Fibroblast of lung (primary cell): ENCODE measurements around the gene CACNG3. TPM values are rescaled to one million over a fixed set of nuclear protein-coding genes. Genes with fewer than 3 reads are reported as not detected.
"Not testable (repeated sequence)": the region's sequence is repeated elsewhere in the genome, so short reads cannot be mapped to it uniquely, and the experiment has no call there.

ENCODE experiments used
- DNase-seq, 2 donors: peaks; one replicate each; pipeline versions ENCODE4 v3.0.0 to v3.0.0-alpha.2; 2010; ENCODE audit warnings: low read depth in 2 of 2
- H2AFZ ChIP-seq: 2 replicates; pipeline ENCODE4 v1.5.1; 2012; ENCODE audit warnings: low read length, control low read depth, inconsistent platforms
- H3K27ac ChIP-seq: 2 replicates; pipeline ENCODE4 v1.5.1; 2011; ENCODE audit warnings: low read length, control low read depth; ENCODE audit not compliant: insufficient read depth
- H3K27me3 ChIP-seq: 2 replicates; pipeline ENCODE4 v1.5.1; 2011; ENCODE audit warnings: mild to moderate bottlenecking, low read length; ENCODE audit not compliant: control insufficient read depth, insufficient read depth
- H3K36me3 ChIP-seq: 2 replicates; pipeline ENCODE4 v1.5.1; 2011; ENCODE audit warnings: low read length; ENCODE audit not compliant: control insufficient read depth, insufficient read depth
- H3K4me1 ChIP-seq: 2 replicates; pipeline ENCODE4 v1.5.1; 2011; ENCODE audit warnings: low read length; ENCODE audit not compliant: control insufficient read depth, insufficient read depth; ENCODE audit errors: extremely low read depth
- H3K4me2 ChIP-seq: 2 replicates; pipeline ENCODE4 v1.5.1; 2011; ENCODE audit warnings: low read length, control low read depth; ENCODE audit not compliant: insufficient read depth; ENCODE audit errors: extremely low read depth
- H3K4me3 ChIP-seq, 4 experiments: fragments of 200-600 bp in 1 of 4; sonication (generic) in 1 of 4; replicated peaks in 1 of 4; 2 replicates each; pipeline ENCODE4 v1.5.1; 2011 to 2016; ENCODE audit warnings: low read length in 4 of 4, low read depth in 3 of 4, mild to moderate bottlenecking in 3 of 4, control low read depth in 2 of 4, inconsistent platforms in 1 of 4, mixed read lengths in 1 of 4; ENCODE audit not compliant: insufficient read depth in 1 of 4; ENCODE audit errors: control extremely low read depth in 1 of 4
- H3K79me2 ChIP-seq: 2 replicates; pipeline ENCODE4 v1.5.1; 2012; ENCODE audit warnings: mild to moderate bottlenecking, low read length, inconsistent platforms; ENCODE audit not compliant: control insufficient read depth, insufficient read depth
- H3K9ac ChIP-seq: 2 replicates; pipeline ENCODE4 v1.5.1; 2011; ENCODE audit warnings: mild to moderate bottlenecking, low read length, control low read depth; ENCODE audit not compliant: insufficient read depth
- H3K9me3 ChIP-seq: 2 replicates; pipeline ENCODE4 v1.5.1; 2012; ENCODE audit warnings: low read depth, low read length; ENCODE audit not compliant: control insufficient read depth, insufficient read depth
- H4K20me1 ChIP-seq: 2 replicates; pipeline ENCODE4 v1.5.1; 2011; ENCODE audit warnings: low read length; ENCODE audit not compliant: control insufficient read depth, insufficient read depth; ENCODE audit errors: extremely low read depth
- CTCF ChIP-seq, 2 donors: IDR thresholded peaks in 1 of 2; conservative IDR thresholded peaks in 1 of 2; 1 replicate in 1 of 2; 2 replicates in 1 of 2; pipeline ENCODE4 v1.5.1; 2011 to 2012; ENCODE audit warnings: low read length in 2 of 2, control low read depth in 1 of 2, inconsistent platforms in 1 of 2, low read depth in 1 of 2, mild to moderate bottlenecking in 1 of 2
- EZH2 ChIP-seq: IDR thresholded peaks from 2 replicates; pipeline ENCODE4 v1.5.1; 2012; ENCODE audit warnings: low read length, control low read depth, mild to moderate bottlenecking; ENCODE audit errors: missing control alignments
- polyA plus RNA-seq, 2 donors: library from polyadenylated mRNA; depleted of rRNA in 1 of 2; stranded (reverse) in 1 of 2; unstranded in 1 of 2; fragments of >200 nt; gene quantifications; 2 replicates each; pipeline ENCODE4 v1.2.1, GENCODE V29; 2011 to 2012; ENCODE audit warnings: missing spikeins in 1 of 2
- total RNA-seq: library from RNA; depleted of rRNA; stranded (reverse); fragments of >200 nt; gene quantifications from 2 replicates; pipeline ENCODE4 v1.2.1, GENCODE V29; 2014

Gene CACNG3
- total and polyA plus RNA-seq, 2 donors (not counting 1 experiment from before 2014, with no cell fraction given) = not detected

- no peak for DNase-seq
- no peaks in the 10 kb centered on the region for H3K4me1 ChIP-seq
- no peak overlapping the region for H3K9ac ChIP-seq
- H3K9me3 ChIP-seq = no peaks in the 10 kb centered on the region
- H3K27ac ChIP-seq = no peak overlapping the region
- no peaks in the 10 kb centered on the region for H3K36me3 ChIP-seq
- H3K27me3 ChIP-seq = no peaks in the 10 kb centered on the region
- H3K4me2 ChIP-seq = no peak overlapping the region
- H3K4me3 ChIP-seq = no peak overlapping the region
- H2AFZ ChIP-seq = no peak overlapping the region
- no peaks in the 10 kb centered on the region for H4K20me1 ChIP-seq
- TF ChIP-seq EZH2 (no peak), CTCF (conservative IDR thresholded peaks at IDR 0.05 in 1 of 2, IDR thresholded peaks at IDR 0.05 in 1 of 2; ENCODE audit: low read depth in 1 of 2, low read length in 2 of 2) (no peak)
- H3K79me2 ChIP-seq = no peaks in the 10 kb centered on the region
Observed at GRCh38 chr16:24298548-24299167, 42.5 kb downstream of the CACNG3 start.

- H3K79me2 ChIP-seq = not testable (repeated sequence)
Observed at GRCh38 chr16:24300750-24301149, 44.6 kb downstream of the CACNG3 start.

GRCh38 chr16:24302636-24303035 is 46.5 kb downstream of the CACNG3 start:
- Histone ChIP-seq H3K27ac (no peak overlapping the region), H3K4me2 (no peak overlapping the region), H3K9me3 (no peaks in the 10 kb centered on the region), H3K4me1 (no peaks in the 10 kb centered on the region), H4K20me1 (no peaks in the 10 kb centered on the region), H3K36me3 (no peaks in the 10 kb centered on the region), H2AFZ (no peak overlapping the region), H3K27me3 (no peaks in the 10 kb centered on the region), H3K79me2 (no peaks in the 10 kb centered on the region), H3K4me3 (no peak overlapping the region), H3K9ac (no peak overlapping the region)
- no peak for TF ChIP-seq EZH2
- TF ChIP-seq CTCF (conservative IDR thresholded peaks at IDR 0.05 in 1 of 2, IDR thresholded peaks at IDR 0.05 in 1 of 2; ENCODE audit: low read depth in 1 of 2, low read length in 2 of 2) = no peak
- DNase-seq = no peak

More at GRCh38 chr16:24300750-24301149, 44.6 kb downstream of the CACNG3 start:
- not testable (repeated sequence) for H2AFZ ChIP-seq, H3K4me1 ChIP-seq, DNase-seq, H3K9ac ChIP-seq, H3K4me2 ChIP-seq, H3K9me3 ChIP-seq, H4K20me1 ChIP-seq, H3K27me3 ChIP-seq, H3K27ac ChIP-seq, H3K4me3 ChIP-seq, H3K36me3 ChIP-seq
